Suppressor macrophage treated with lipopolysaccharide for 1 hour (primary cell): ENCODE measurements around the gene PTGDR.

ENCODE experiments used
- DNase-seq, 3 donors: peaks; one replicate each; pipeline ENCODE4 v3.0.0-alpha.2; 2020 to 2022

Gene PTGDR, protein sequence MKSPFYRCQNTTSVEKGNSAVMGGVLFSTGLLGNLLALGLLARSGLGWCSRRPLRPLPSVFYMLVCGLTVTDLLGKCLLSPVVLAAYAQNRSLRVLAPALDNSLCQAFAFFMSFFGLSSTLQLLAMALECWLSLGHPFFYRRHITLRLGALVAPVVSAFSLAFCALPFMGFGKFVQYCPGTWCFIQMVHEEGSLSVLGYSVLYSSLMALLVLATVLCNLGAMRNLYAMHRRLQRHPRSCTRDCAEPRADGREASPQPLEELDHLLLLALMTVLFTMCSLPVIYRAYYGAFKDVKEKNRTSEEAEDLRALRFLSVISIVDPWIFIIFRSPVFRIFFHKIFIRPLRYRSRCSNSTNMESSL

GRCh38 chr14:52267501-52268278, at the start of gene PTGDR:
TSS of gene PTGDR (plus strand) at chr14:52267698. CDS start at chr14:52267815, 117 bp downstream.
- DNase-seq, result peak; percentile 21 to 48 (median 25)

GRCh38 chr14:52219488-52220084, 47.9 kb upstream of the PTGDR start:
- DNase-seq, result no peak

GRCh38 chr14:52220924-52221811, 46.3 kb upstream of the PTGDR start:
- DNase-seq, result no peak

GRCh38 chr14:52222901-52223300, 44.6 kb upstream of the PTGDR start:
- DNase-seq, result no peak

GRCh38 chr14:52227619-52228222, 39.8 kb upstream of the PTGDR start:
- DNase-seq, result no peak

GRCh38 chr14:52233693-52234092, 33.8 kb upstream of the PTGDR start:
- DNase-seq, result no peak

- no peak for DNase-seq
Observed at GRCh38 chr14:52235434-52235833, 32.1 kb upstream of the PTGDR start.

DNA sequence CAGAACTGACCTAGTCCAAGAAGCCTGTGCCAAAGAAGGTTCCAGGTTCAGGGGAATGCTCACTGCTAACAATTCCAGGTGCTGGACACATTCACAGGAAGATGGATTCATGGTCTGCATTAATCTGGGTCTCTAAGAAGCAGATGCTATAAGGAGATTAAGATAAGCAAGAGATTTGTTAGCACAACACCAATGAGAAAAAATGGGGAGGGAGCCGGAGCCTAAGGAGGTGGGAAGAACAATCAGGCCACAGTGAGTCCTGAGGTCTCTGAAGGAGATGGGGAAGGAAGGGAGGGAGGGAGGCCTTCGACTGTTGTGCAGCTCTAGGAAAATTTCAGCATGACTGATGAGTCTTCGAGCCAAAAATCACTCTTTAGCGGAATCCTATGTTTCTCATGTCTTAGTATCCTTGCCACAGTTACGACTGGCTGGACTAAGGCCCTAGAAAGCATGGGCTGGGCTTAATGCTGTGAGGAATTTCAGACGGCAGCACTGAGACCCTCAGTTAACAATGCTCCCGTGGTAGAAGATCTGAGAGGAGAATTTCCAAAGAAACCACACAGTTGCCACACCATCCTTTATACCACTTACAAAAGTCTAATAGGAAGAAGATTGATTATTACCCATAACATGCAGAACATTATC, 31.5 kb upstream of the PTGDR start:
- DNase-seq, result no peak

GRCh38 chr14:52238682-52239081, 28.8 kb upstream of the PTGDR start:
- DNase-seq, result no peak

GRCh38 chr14:52240623-52241022, 26.9 kb upstream of the PTGDR start:
- no peak for DNase-seq

DNA sequence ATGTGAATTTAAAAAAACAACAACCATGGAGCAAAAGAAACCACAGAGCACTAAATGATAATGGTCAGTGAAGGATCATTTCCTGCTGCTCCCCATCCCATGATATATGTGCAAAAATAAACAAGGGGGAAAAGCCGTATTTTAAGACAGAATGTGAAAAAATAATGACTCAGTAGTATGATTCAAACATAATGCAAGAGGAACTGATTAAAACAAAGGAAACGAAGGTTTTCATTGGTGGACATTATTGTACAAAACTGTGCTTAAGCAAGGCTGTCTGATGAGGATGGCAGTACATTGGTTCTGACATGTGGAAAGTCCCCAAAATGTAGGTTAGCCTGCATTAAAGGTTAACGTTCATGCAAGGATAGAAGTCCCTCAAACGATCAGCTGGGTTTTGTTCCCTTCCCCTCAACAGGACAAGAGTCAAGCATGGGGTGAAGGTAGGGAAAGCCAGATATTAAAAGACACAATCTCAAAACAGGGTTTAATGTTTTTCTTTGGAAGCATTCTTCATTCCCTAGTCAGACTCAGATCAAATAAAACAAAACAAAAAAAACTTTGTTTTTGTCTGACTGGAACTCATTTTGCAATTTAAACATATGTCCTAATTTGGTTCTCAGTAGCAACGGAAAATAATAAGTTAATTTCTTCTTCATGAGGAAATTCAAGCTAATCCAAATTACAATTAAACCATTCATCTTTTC, 26.3 kb upstream of the PTGDR start:
- DNase-seq, result peak; percentile 54 to 84 (median 71)

DNA sequence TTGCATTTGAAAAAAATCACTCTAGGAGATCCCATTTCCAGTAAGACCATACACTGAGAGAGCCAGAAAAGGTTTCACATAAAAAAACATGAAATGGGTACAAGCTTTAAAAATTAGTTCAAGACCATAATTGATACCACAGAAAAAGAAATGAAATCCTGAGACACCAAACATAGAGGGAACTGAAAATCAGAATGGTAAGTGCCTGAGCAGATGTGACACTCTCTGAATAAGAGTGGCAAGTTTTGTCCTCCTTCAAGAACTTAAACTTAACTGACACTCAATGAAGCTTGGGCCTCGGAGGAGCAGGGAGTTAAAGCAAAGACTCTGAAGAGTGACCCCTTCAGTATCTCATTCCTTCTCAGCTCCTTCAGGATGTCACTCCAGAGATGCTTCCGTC, 23.2 kb upstream of the PTGDR start:
- DNase-seq, result no peak

GRCh38 chr14:52244997-52245396, 22.5 kb upstream of the PTGDR start:
- DNase-seq, result no peak

DNA sequence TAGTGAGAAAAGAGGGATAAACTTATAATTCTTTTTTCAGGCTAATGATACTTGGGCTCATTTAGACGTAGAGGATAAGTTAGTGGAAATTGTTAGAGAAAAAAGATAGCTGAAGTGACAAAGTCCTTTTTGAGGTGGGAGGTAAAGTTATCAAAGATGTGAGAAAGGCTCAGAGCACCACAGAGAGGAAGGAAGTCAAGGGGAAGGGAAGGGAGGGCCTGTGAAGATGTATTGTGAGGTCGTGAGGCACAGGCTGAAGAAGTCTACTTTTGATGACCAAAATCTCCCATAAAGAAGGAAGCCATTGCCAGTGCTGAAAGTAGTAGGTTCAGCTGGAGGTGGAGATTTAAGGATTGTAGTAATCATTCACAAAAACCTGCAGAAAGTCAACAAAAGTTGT, 19.4 kb upstream of the PTGDR start:
- no peak for DNase-seq

DNA sequence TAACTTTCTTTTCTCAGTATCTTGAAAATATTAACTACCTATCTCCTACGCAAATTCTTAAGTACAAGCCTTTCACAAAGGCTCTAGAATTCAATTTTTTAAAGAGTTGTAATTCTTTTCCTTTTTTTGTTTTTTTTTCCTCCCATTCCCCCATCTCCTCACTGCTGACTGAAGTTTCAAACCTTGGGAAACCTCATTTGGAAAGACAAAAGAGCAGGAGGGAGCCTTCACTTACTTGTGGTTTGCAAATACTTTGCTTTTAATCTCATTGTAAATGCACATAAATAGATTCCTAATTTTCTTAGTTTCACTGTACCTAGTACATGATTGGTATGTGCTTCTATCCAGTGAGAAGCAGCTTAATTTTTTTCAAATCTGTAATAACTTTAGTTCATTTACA, 15.8 kb upstream of the PTGDR start:
- no peak for DNase-seq

DNA sequence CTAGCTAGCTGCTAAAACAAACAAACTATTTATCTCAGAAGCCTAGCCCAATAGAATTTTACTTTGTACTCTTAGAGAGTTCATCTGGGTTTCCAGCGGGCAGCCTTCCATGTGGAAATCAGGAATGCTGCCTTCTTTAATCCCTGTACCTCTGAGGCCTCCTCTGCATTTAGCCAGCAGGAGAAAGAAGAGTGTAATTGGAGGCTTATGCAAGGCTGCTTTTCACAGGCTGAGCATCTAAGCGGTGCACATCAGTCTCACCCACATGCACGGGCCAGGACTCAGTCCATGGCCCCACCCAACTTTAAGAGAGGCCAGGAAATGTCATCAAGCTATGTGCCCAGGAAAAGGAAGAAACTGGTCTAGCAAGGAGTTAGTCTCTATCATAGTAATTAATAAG, 14.0 kb upstream of the PTGDR start:
- DNase-seq, result no peak

DNA sequence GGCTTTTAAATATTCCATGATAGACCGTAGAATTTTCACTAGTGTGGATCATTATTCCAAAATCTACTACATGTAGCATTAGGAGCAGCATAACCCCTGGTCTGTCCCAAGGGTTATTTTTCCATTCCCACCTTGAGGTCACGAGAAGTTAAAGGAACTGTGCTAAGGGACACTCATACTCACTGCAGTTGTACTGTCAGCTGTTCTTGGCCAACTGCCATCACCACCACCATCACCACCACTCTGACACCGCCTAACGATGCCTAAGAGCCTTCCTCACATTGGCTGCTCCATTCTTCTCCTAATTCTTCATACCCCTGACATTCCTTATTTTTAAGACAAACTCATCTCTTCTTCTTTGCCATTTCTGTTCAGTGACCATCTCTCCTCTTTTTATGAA, 13.4 kb upstream of the PTGDR start:
- no peak for DNase-seq

GRCh38 chr14:52258783-52259182, 8.7 kb upstream of the PTGDR start:
- DNase-seq, result no peak

DNA sequence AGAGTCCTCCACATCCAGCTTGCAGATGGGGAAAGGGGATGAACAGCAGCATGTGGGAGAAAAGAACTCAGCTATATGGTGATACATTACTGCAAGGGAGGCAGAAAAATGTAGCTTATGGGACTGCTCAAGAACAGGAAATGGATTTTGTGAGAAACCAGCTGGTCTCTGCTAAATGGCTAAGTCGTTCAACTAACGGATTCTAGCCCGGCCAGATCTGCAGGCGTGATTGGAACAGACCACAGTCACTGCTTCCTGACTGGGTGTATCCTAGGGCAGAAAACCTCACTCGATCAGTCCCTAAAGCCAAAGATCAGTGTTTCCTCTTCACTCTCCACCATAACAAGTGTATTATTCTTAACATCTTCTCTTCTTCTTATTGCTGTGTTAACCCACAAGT, 8.1 kb upstream of the PTGDR start:
- no peak for DNase-seq

DNA sequence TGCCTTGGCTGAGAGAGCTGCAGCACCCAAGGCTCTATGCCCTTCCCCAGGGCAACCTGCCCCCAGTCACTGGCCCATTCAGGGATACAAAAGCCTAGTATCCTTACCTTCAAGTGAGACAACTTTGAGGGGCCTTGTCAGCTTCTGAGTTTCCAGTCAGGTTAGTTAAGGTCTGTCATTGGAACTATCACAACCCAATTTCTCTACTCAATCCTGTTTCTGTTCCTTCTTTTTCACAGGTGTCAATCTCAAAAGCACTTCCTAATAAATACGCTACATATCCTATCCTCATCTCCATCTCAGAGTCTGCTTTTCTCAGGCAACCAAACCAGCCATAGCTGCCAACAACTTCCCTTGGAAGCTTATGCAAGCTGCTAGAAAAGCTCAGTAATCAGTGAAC, 4.9 kb upstream of the PTGDR start:
- no peak for DNase-seq

DNA sequence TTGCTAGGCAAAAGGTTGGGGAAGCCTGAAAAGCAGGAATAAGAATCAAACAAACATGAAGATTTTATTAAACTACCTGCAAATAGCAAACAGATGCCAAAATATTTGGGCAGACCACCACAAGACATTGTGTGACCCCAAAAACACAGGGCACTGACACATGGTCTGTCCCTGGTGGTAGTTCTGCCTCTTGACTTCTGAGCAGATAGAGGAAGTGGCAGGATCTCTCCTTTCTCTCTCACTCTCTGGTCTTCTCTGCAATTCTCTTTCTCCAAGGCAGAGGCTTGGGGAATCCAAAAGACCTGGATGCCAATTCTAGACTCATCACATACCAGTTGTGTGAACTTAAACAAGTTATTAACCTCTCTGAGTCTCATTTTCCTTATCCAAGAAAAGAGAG, 4.3 kb upstream of the PTGDR start:
- no peak for DNase-seq
